K562 (cell line): Measurements from ENCODE around the gene IRX6. TPM values are rescaled to one million over a fixed set of nuclear protein-coding genes. Genes with fewer than 3 reads are reported as not detected.

Source experiments
- ATAC-seq: fragments of 200-7000 bp; cut with Tn5 transposase; 3 replicates; pipeline ENCODE4 v1.9.1; 2020; ENCODE audit warnings: moderate library complexity
- BruUV-seq: library from RNA; stranded (reverse); fragments of 400-500 nt; replicated peaks from 2 replicates; lab custom pipeline; 2021; lab: Mats Ljungman, UMichigan
- CTCF ChIA-PET: fragments of 300-600 bp; formaldehyde crosslinking; extraction: SDS; loops from one replicate; lab custom pipeline; 2021; ENCODE audit warnings: low intra/inter-chr PET ratio; lab: Yijun Ruan, JAX
- POLR2A ChIA-PET: fragments of 300-600, 350-650 bp; sonication (Branson Sonifier 250); formaldehyde crosslinking; extraction: SDS; loops from one replicate; lab custom pipeline; 2021; ENCODE audit warnings: antibody characterized with exemption, inconsistent platforms; lab: Yijun Ruan, JAX
- DNase-seq, 4 experiments: peaks; one replicate each; pipeline versions ENCODE4 v3.0.0 to v3.0.0-alpha.2; 2011 to 2018; ENCODE audit warnings: low spot score in 3 of 4, mixed read lengths in 3 of 4; ENCODE audit errors: extremely low read depth in 1 of 4
- FAIRE-seq: peaks from 2 replicates; lab custom pipeline; 2011; peaks lifted over from hg19 to GRCh38; lab: Jason Lieb, UNC
- H2AFZ ChIP-seq: 2 replicates; pipeline ENCODE4 v1.6.0; 2011; ENCODE audit warnings: low read depth, low read length, control low read depth, inconsistent platforms
- H3K27ac ChIP-seq: fragments of 200-600 bp; 3 replicates; pipeline ENCODE4 v1.8.0; 2011; ENCODE audit warnings: low read depth, mild to moderate bottlenecking, control low read depth, inconsistent platforms, low read length, moderate library complexity, mixed read lengths; ENCODE audit errors: extremely low read depth
- H3K27me3 ChIP-seq, 2 experiments: fragments of 300-600 bp in 1 of 2; 2 replicates in 1 of 2; 3 replicates in 1 of 2; pipeline versions ENCODE4 v1.6.0 to v1.8.0; 2011; ENCODE audit warnings: inconsistent platforms in 2 of 2, low read length in 2 of 2, mild to moderate bottlenecking in 1 of 2, mixed read lengths in 1 of 2, moderate library complexity in 1 of 2; ENCODE audit not compliant: control insufficient read depth in 2 of 2, insufficient read depth in 2 of 2
- H3K36me3 ChIP-seq: fragments of 300-600 bp; 3 replicates; pipeline ENCODE4 v1.8.0; 2011; ENCODE audit warnings: mild to moderate bottlenecking, low read length, inconsistent platforms; ENCODE audit not compliant: control insufficient read depth, insufficient read depth
- H3K4me1 ChIP-seq, 2 experiments: fragments of 200-600 bp in 1 of 2; replicated peaks in 1 of 2; 2 replicates in 1 of 2; 3 replicates in 1 of 2; pipeline versions ENCODE4 v1.5.1 to v1.8.0; 2011; ENCODE audit warnings: inconsistent platforms in 2 of 2, low read length in 2 of 2, mild to moderate bottlenecking in 1 of 2, mixed read lengths in 1 of 2, moderate library complexity in 1 of 2; ENCODE audit not compliant: control insufficient read depth in 2 of 2, insufficient read depth in 2 of 2
- H3K4me2 ChIP-seq: 2 replicates; pipeline ENCODE4 v1.6.1; 2011; ENCODE audit warnings: low read length, control low read depth, inconsistent platforms, mixed read lengths; ENCODE audit not compliant: insufficient read depth
- H3K4me3 ChIP-seq: fragments of 200-600 bp; sonication (generic), shearing (Covaris generic); 2 replicates; pipeline ENCODE4 v1.5.1; 2016; ENCODE audit warnings: control low read depth, inconsistent platforms
- H3K79me2 ChIP-seq: fragments of 200-600 bp; 3 replicates; pipeline ENCODE4 v1.8.0; 2011; ENCODE audit warnings: low read length, inconsistent platforms; ENCODE audit not compliant: control insufficient read depth, insufficient read depth
- H3K9ac ChIP-seq, 2 experiments: 2 replicates each; pipeline versions ENCODE4 v1.6.0 to v1.6.1; 2011; ENCODE audit warnings: low read depth in 2 of 2, low read length in 2 of 2, control low read depth in 1 of 2, inconsistent platforms in 1 of 2, mild to moderate bottlenecking in 1 of 2, mixed read lengths in 1 of 2; ENCODE audit not compliant: insufficient read depth in 1 of 2
- H3K9me1 ChIP-seq: one replicate; pipeline ENCODE4 v1.6.0; 2011; ENCODE audit warnings: inconsistent platforms, mild to moderate bottlenecking, low read length, moderate library complexity; ENCODE audit not compliant: control insufficient read depth, insufficient read depth
- H3K9me3 ChIP-seq: replicated peaks from 2 replicates; pipeline ENCODE4 v1.5.1; 2011; ENCODE audit warnings: low read depth, low read length, inconsistent platforms; ENCODE audit not compliant: control insufficient read depth, insufficient read depth
- H4K20me1 ChIP-seq: replicated peaks from 2 replicates; pipeline ENCODE4 v1.6.1; 2011; ENCODE audit warnings: low read length, inconsistent platforms, mixed read lengths; ENCODE audit not compliant: control insufficient read depth, insufficient read depth
- ARHGAP35 ChIP-seq: fragments of 450-650 bp; IDR thresholded peaks from 2 replicates; pipeline ENCODE4 v1.6.1; 2018; ENCODE audit not compliant: partially characterized antibody
- CBX3 ChIP-seq, 2 experiments: IDR thresholded peaks; 1 replicate in 1 of 2; 2 replicates in 1 of 2; pipeline ENCODE4 v1.6.1; 2012; ENCODE audit warnings: inconsistent platforms in 2 of 2, low read length in 2 of 2, borderline replicate concordance in 1 of 2, control low read depth in 1 of 2
- HSF4 ChIP-seq: fragments of 250-450 bp; sonication (Bioruptor Pico); IDR thresholded peaks from 2 replicates; pipeline ENCODE4 v2.1.2; 2022; ENCODE audit warnings: mild to moderate bottlenecking, moderate library complexity, borderline replicate concordance
- MTF1 ChIP-seq: fragments of 250-450 bp; sonication (Bioruptor Pico); IDR thresholded peaks from 2 replicates; pipeline ENCODE4 v1.9.0; 2021; ENCODE audit warnings: moderate library complexity, mild to moderate bottlenecking, inconsistent platforms, borderline replicate concordance
- ZNF445 ChIP-seq: fragments of 250-450 bp; sonication (Bioruptor Pico); IDR thresholded peaks from 2 replicates; pipeline ENCODE4 v1.4.0; 2020; ENCODE audit warnings: low read depth, mild to moderate bottlenecking, moderate library complexity
- ZNF512 ChIP-seq: IDR thresholded peaks from 2 replicates; pipeline ENCODE4 v1.6.1; 2016; ENCODE audit warnings: missing genetic modification characterization, missing compliant biosample characterization
- ZNF57 ChIP-seq: fragments of 450-650 bp; formaldehyde crosslinking; IDR thresholded peaks from 2 replicates; pipeline ENCODE4 v1.4.0; 2020; ENCODE audit warnings: mild to moderate bottlenecking, moderate library complexity
- WGBS: fragments of 100-300 bp; shearing (Covaris generic); methylation state at CpG from one replicate; pipeline ENCODE4 v1.1.6; 2016; ENCODE audit warnings: low coverage, mixed read lengths; ENCODE audit not compliant: insufficient coverage; ENCODE audit errors: missing lambda C conversion rate; 5-methylcytosine and 5-hydroxymethylcytosine counted together
- in situ Hi-C: fragments of 300-500 bp; cut with MboI; formaldehyde crosslinking; loops from 4 replicates; pipeline ENCODE4 v1.15.0; 2018; ENCODE audit warnings: inconsistent platforms, mixed read lengths
- intact Hi-C: fragments of 100-400 bp; cut with micrococcal nuclease; formaldehyde crosslinking; loops from 2 replicates; pipeline ENCODE4 v1.14.2; 2022
- polyA plus RNA-seq, 8 experiments: library from polyadenylated mRNA; depleted of rRNA in 4 of 8; stranded (reverse) in 5 of 8; unstranded in 3 of 8; fragments of >200 nt; fragmentation: Nextera tagmentation in 2 of 8; fragmentation: Illumina TruSeq in 1 of 8; extraction: Ambion mirVana in 2 of 8; extraction: Trizol in 1 of 8; gene quantifications; 2 replicates each; pipeline versions ENCODE4 v1.2.1 to v1.2.3, GENCODE V29; 2011 to 2014; ENCODE audit warnings: inconsistent platforms in 1 of 8, missing spikeins in 1 of 8
- total RNA-seq, 7 experiments: library from RNA; depleted of rRNA in 6 of 7; stranded (reverse); fragments of >200 nt in 6 of 7; fragmentation: Illumina TruSeq in 2 of 7; extraction: Trizol in 2 of 7; gene quantifications; 2 replicates each; pipeline versions ENCODE4 v1.2.1 to v1.2.3, GENCODE V29; 2011 to 2021; ENCODE audit warnings: low replicate concordance in 1 of 7

Gene IRX6
- total and polyA plus RNA-seq, 9 of the 15 experiments (the other 6 are each of a cell fraction or from before 2014, with no cell fraction given) = 0.07 to 0.29 (median 0.14) TPM; not detected in 4

DNA sequence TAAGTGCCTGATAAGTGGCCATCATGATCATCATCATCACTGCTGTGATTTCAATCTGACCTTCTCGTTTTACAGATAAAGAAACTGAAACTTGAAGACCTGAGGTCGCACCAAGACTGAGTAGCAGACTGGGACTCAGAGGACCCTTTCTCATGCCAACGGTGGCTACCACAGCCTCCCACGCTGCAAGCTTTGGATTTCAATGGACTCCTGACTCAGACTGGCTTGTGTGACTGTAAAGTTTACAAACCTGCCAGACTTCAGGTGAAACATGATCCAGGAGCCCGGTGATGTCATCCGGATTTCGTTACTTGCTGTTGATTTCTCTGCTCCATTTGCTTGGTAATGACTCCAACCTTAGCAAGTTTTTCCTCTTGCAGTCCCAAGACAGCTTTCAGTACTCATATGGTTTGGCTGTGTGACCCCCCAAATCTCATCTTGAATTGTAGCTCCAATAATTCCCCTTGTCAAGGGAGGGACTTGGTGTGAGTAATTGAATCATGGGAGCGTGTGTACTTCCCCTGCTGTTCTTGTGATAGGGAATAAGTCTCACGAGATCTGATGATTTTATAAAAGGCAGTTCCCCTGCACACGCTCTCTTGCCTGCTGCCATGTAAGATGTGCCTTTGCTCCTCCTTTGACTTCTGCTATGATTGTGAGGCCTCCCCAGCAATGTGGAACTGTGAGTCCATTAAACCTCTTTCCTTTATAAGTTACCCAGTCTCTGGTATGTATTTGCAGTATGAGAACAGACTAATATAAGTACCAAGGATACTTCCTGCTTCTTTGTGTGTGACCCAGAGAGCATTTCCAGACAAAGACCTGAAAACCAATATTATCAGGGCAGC lies 26.7 kb upstream of the IRX6 start:
- intact Hi-C loops = no loop called here
- peaks cover 2 to 4% of the 10 kb centered on the region in 2 experiments; a peak in 3 of 5 replicates for H3K27me3 ChIP-seq
- DNase-seq = no peak
- no peaks in the 10 kb centered on the region for H3K79me2 ChIP-seq
- H2AFZ ChIP-seq = no peak overlapping the region
- no peak for TF ChIP-seq ZNF57 (CRISPR knock-in tag)
- TF ChIP-seq HSF4 (CRISPR knock-in tag) = no peak
- TF ChIP-seq ARHGAP35 = no peak
- TF ChIP-seq CBX3 (IDR thresholded peaks at IDR 0.05; ENCODE audit: borderline replicate concordance in 1 of 2, low read length in 2 of 2) = no peak
- no peak for TF ChIP-seq MTF1 (CRISPR knock-in tag)
- no peak for TF ChIP-seq ZNF445
- TF ChIP-seq ZNF512 (tag) = no peak
- no TSS peak for BruUV-seq
- H3K9me3 ChIP-seq = no peaks in the 10 kb centered on the region
- no peaks in the 10 kb centered on the region for H4K20me1 ChIP-seq
- 2% methylated on average over 10 of the region's 10 CpGs for WGBS
- no peak overlapping the region for H3K27ac ChIP-seq
- ChIA-PET CTCF (no interaction called here), POLR2A (interaction anchor here (0.6 kb wide), 1 partner anchor 60 kb away, joined by 3 read pairs; no protein-coding TSS in a partner anchor)
- FAIRE-seq = no peak
- H3K36me3 ChIP-seq = no peaks in the 10 kb centered on the region
- no peak overlapping the region for H3K4me3 ChIP-seq
- no peaks in the 10 kb centered on the region for H3K9me1 ChIP-seq
- no peak overlapping the region for H3K4me2 ChIP-seq
- no peak for ATAC-seq
- H3K4me1 ChIP-seq = no peaks in the 10 kb centered on the region
- H3K9ac ChIP-seq = no peak overlapping the region
- in situ Hi-C loops = no loop called here
